H1 (cell line): ENCODE results near the gene MAPKAPK5. TPM values are rescaled to one million over a fixed set of nuclear protein-coding genes. Genes with fewer than 3 reads are reported as not detected.

Source experiments
- CTCF ChIA-PET: fragments of 300-600 bp; sonication (Branson Sonifier 250); formaldehyde crosslinking; loops from one replicate; lab custom pipeline; 2021; ENCODE audit not compliant: partially characterized antibody; lab: Charles Lee
- POLR2A ChIA-PET: fragments of 300-600 bp; sonication (Branson Sonifier 250); formaldehyde crosslinking; loops from one replicate; lab custom pipeline; 2021; ENCODE audit warnings: inconsistent platforms; ENCODE audit not compliant: partially characterized antibody; lab: Charles Lee
- DNase-seq, 2 experiments: peaks; one replicate each; pipeline versions ENCODE4 v3.0.0 to v3.0.0-alpha.2; 2010 to 2022; ENCODE audit warnings: low spot score in 2 of 2, low read depth in 1 of 2, mixed read lengths in 1 of 2
- FAIRE-seq: peaks from 2 replicates; lab custom pipeline; 2011; peaks lifted over from hg19 to GRCh38; lab: Jason Lieb, UNC
- H2AFZ ChIP-seq: 2 replicates; pipeline ENCODE4 v1.8.1; 2012; ENCODE audit warnings: low read length, inconsistent platforms
- H2AK5ac ChIP-seq: 2 replicates; pipeline ENCODE4 v1.6.1; 2013; ENCODE audit warnings: low read depth, low read length
- H2BK120ac ChIP-seq: replicated peaks from 2 replicates; pipeline ENCODE3; 2013; ENCODE audit warnings: low read depth, low read length, inconsistent platforms
- H2BK12ac ChIP-seq: 2 replicates; pipeline ENCODE4 v1.6.1; 2013; ENCODE audit warnings: low read depth, low read length
- H2BK15ac ChIP-seq: 2 replicates; pipeline ENCODE4 v1.6.1; 2013; ENCODE audit warnings: low read length
- H2BK20ac ChIP-seq: 2 replicates; pipeline ENCODE4 v1.6.1; 2013; ENCODE audit warnings: low read length
- H2BK5ac ChIP-seq: 2 replicates; pipeline ENCODE4 v1.6.1; 2013; ENCODE audit warnings: low read depth, low read length
- H3K14ac ChIP-seq: 2 replicates; pipeline ENCODE4 v1.6.1; 2013; ENCODE audit warnings: inconsistent platforms; ENCODE audit not compliant: insufficient read length
- H3K18ac ChIP-seq: 2 replicates; pipeline ENCODE4 v1.6.1; 2013; ENCODE audit warnings: low read length; ENCODE audit errors: extremely low read depth
- H3K23ac ChIP-seq: 2 replicates; pipeline ENCODE4 v1.6.1; 2013; ENCODE audit warnings: inconsistent platforms; ENCODE audit not compliant: insufficient read length
- H3K23me2 ChIP-seq: 2 replicates; pipeline ENCODE4 v1.6.1; 2013; ENCODE audit warnings: low read depth, low read length
- H3K27ac ChIP-seq: 2 replicates; pipeline ENCODE4 v1.6.1; 2011; ENCODE audit warnings: low read depth, low read length, inconsistent platforms
- H3K27me3 ChIP-seq, 4 experiments: replicated peaks in 1 of 4; 1 replicate in 1 of 4; 2 replicates in 3 of 4; pipeline versions ENCODE4 v1.6.1 to v1.8.1; 2011 to 2013; ENCODE audit warnings: low read length in 3 of 4, mild to moderate bottlenecking in 3 of 4, inconsistent platforms in 2 of 4, mixed read lengths in 2 of 4, moderate library complexity in 1 of 4; ENCODE audit not compliant: control insufficient read depth in 3 of 4, insufficient read depth in 3 of 4; ENCODE audit errors: extremely low read depth in 1 of 4
- H3K36me3 ChIP-seq, 4 experiments: 2 replicates each; pipeline versions ENCODE4 v1.6.1 to v1.8.1; 2011 to 2013; ENCODE audit warnings: mild to moderate bottlenecking in 4 of 4, low read length in 3 of 4, moderate library complexity in 2 of 4, control low read depth in 1 of 4, inconsistent platforms in 1 of 4; ENCODE audit not compliant: insufficient read depth in 4 of 4, control insufficient read depth in 2 of 4
- H3K4ac ChIP-seq: replicated peaks from 2 replicates; pipeline ENCODE3; 2013; ENCODE audit warnings: low read length, low read depth, mixed read lengths, inconsistent platforms; ENCODE audit not compliant: insufficient read length
- H3K4me1 ChIP-seq, 4 experiments: replicated peaks in 1 of 4; 1 replicate in 1 of 4; 2 replicates in 3 of 4; pipeline versions ENCODE4 v1.6.1 to v1.8.1; 2011 to 2013; ENCODE audit warnings: low read length in 3 of 4, inconsistent platforms in 2 of 4, mixed read lengths in 1 of 4; ENCODE audit not compliant: insufficient read depth in 4 of 4, control insufficient read depth in 3 of 4
- H3K4me2 ChIP-seq, 2 experiments: 2 replicates each; pipeline versions ENCODE4 v1.6.1 to v1.8.1; 2011 to 2013; ENCODE audit warnings: low read depth in 2 of 2, low read length in 2 of 2, control low read depth in 1 of 2, inconsistent platforms in 1 of 2, mild to moderate bottlenecking in 1 of 2; ENCODE audit not compliant: insufficient read depth in 1 of 2
- H3K4me3 ChIP-seq, 4 experiments: fragments of 200-600, 300-600 bp in 1 of 4; sonication (generic), shearing (Covaris generic), sonication (Bioruptor Twin) in 1 of 4; 2 replicates each; pipeline versions ENCODE4 v1.5.1 to v1.8.1; 2011 to 2016; ENCODE audit warnings: low read length in 4 of 4, low read depth in 3 of 4, control low read depth in 2 of 4, inconsistent platforms in 2 of 4, mild to moderate bottlenecking in 2 of 4, mixed read lengths in 1 of 4, moderate library complexity in 1 of 4; ENCODE audit not compliant: insufficient read depth in 2 of 4; ENCODE audit errors: extremely low read depth in 1 of 4
- H3K56ac ChIP-seq: replicated peaks from 2 replicates; pipeline ENCODE3; 2013; ENCODE audit warnings: low read depth, mild to moderate bottlenecking, mixed read lengths, low read length, inconsistent platforms; ENCODE audit not compliant: insufficient read length
- H3K79me1 ChIP-seq: 2 replicates; pipeline ENCODE4 v1.6.1; 2013; ENCODE audit warnings: low read depth, low read length, control low read depth
- H3K79me2 ChIP-seq, 2 experiments: 2 replicates each; pipeline versions ENCODE4 v1.6.1 to v1.8.1; 2012 to 2013; ENCODE audit warnings: low read length in 2 of 2, mild to moderate bottlenecking in 2 of 2, inconsistent platforms in 1 of 2; ENCODE audit not compliant: insufficient read depth in 2 of 2, control insufficient read depth in 1 of 2
- H3K9ac ChIP-seq, 4 experiments: replicated peaks in 1 of 4; 1 replicate in 1 of 4; 2 replicates in 3 of 4; pipeline versions ENCODE4 v1.6.1 to v1.8.1; 2011 to 2013; ENCODE audit warnings: low read depth in 3 of 4, low read length in 3 of 4, control low read depth in 2 of 4, mild to moderate bottlenecking in 2 of 4, moderate library complexity in 2 of 4, inconsistent platforms in 1 of 4; ENCODE audit errors: extremely low read depth in 1 of 4
- H3K9me3 ChIP-seq, 2 experiments: 2 replicates each; pipeline versions ENCODE4 v1.6.1 to v1.8.1; 2012 to 2013; ENCODE audit warnings: mild to moderate bottlenecking in 2 of 2, moderate library complexity in 2 of 2, control low read depth in 1 of 2, inconsistent platforms in 1 of 2, low read depth in 1 of 2, low read length in 1 of 2, mixed read lengths in 1 of 2; ENCODE audit not compliant: insufficient read depth in 2 of 2
- H4K20me1 ChIP-seq, 2 experiments: replicated peaks in 1 of 2; 2 replicates each; pipeline versions ENCODE3 to v1.8.1; 2011 to 2013; ENCODE audit warnings: inconsistent platforms in 2 of 2, low read length in 2 of 2, mild to moderate bottlenecking in 1 of 2; ENCODE audit not compliant: insufficient read depth in 2 of 2, control insufficient read depth in 1 of 2
- H4K5ac ChIP-seq: 2 replicates; pipeline ENCODE4 v1.6.1; 2013; ENCODE audit warnings: low read length, low read depth, mixed read lengths, inconsistent platforms; ENCODE audit not compliant: insufficient read length
- H4K8ac ChIP-seq: 2 replicates; pipeline ENCODE4 v1.8.0; 2013; ENCODE audit warnings: mild to moderate bottlenecking, moderate library complexity, low read length, inconsistent platforms; ENCODE audit not compliant: insufficient read depth; ENCODE audit errors: extremely low read depth
- H4K91ac ChIP-seq: replicated peaks from 2 replicates; pipeline ENCODE3; 2013; ENCODE audit warnings: low read length, mixed read lengths, inconsistent platforms; ENCODE audit not compliant: insufficient read length
- BCL11A ChIP-seq, 2 experiments: IDR thresholded peaks; one replicate each; pipeline ENCODE4 v1.6.1; 2011; ENCODE audit warnings: low read depth in 2 of 2, low read length in 2 of 2, mild to moderate bottlenecking in 2 of 2
- JUND ChIP-seq: IDR thresholded peaks from 2 replicates; pipeline ENCODE4 v1.6.1; 2011; ENCODE audit warnings: mild to moderate bottlenecking, improper control_type of control experiment, low read length
- KDM1A ChIP-seq: fragments of 200-600, 300-600 bp; sonication (generic); IDR thresholded peaks from 2 replicates; pipeline ENCODE4 v1.7.1; 2016; ENCODE audit warnings: mild to moderate bottlenecking, low read length, borderline replicate concordance
- RNF2 ChIP-seq: fragments of 200-900, 300-1000 bp; sonication (generic); IDR thresholded peaks from 2 replicates; pipeline ENCODE4 v1.7.1; 2016; ENCODE audit warnings: borderline replicate concordance, low read depth, mild to moderate bottlenecking, antibody characterized with exemption, low read length; ENCODE audit not compliant: poor library complexity, severe bottlenecking; ENCODE audit errors: missing control alignments
- SP1 ChIP-seq: IDR thresholded peaks from 2 replicates; pipeline ENCODE4 v1.6.1; 2011; ENCODE audit warnings: low read depth, low read length
- SRF ChIP-seq: IDR thresholded peaks from 2 replicates; pipeline ENCODE4 v1.6.1; 2011; ENCODE audit warnings: mild to moderate bottlenecking, low read depth, low read length, moderate library complexity
- TBP ChIP-seq: IDR thresholded peaks from 2 replicates; pipeline ENCODE4 v1.6.1; 2011; ENCODE audit warnings: low read depth, low read length, improper control_type of control experiment
- TCF12 ChIP-seq: IDR thresholded peaks from 2 replicates; pipeline ENCODE4 v1.6.1; 2011; ENCODE audit warnings: low read depth, mild to moderate bottlenecking, low read length
- WGBS, 2 experiments: shearing (Covaris generic) in 1 of 2; methylation state at CpG; one replicate each; pipeline versions ENCODE4 v1.1.6 to v1.1.7; 2013 to 2015; ENCODE audit warnings: low lambda C conversion rate in 2 of 2, mixed read lengths in 2 of 2, inconsistent platforms in 1 of 2, low coverage in 1 of 2, missing lambda C conversion rate in 1 of 2; ENCODE audit not compliant: insufficient replicate concordance in 2 of 2, insufficient coverage in 1 of 2, insufficient read length in 1 of 2; ENCODE audit errors: extremely low coverage in 1 of 2, missing lambda C conversion rate in 1 of 2; 5-methylcytosine and 5-hydroxymethylcytosine counted together
- polyA plus RNA-seq, 7 experiments: library from polyadenylated mRNA; depleted of rRNA in 3 of 7; stranded (reverse) in 5 of 7; unstranded in 2 of 7; fragments of >200 nt in 5 of 7; fragments of 200-250 nt in 2 of 7; gene quantifications; 1 replicate in 5 of 7; 2 replicates in 1 of 7; 4 replicates in 1 of 7; pipeline versions ENCODE4 v1.2.1 to v1.2.3, GENCODE V29; 2011 to 2013; ENCODE audit warnings: missing spikeins in 2 of 7, mixed read lengths in 2 of 7
- total RNA-seq: library from RNA; stranded (reverse); fragmentation: NEBNext Ultra II Directional; extraction: Animal tissue kit (Norgen Biotek cat#: 25700); gene quantifications from 2 replicates; pipeline ENCODE4 v1.2.1, GENCODE V29; 2021
- TF ChIP-seq, protein P1 (sequence below), 3 experiments: IDR thresholded peaks; 1 replicate in 2 of 3; 2 replicates in 1 of 3; pipeline versions ENCODE4 v1.5.1 to v1.6.1; 2011; ENCODE audit warnings: low read length in 3 of 3, mild to moderate bottlenecking in 3 of 3, inconsistent platforms in 2 of 3, low read depth in 1 of 3, moderate library complexity in 1 of 3; ENCODE audit not compliant: insufficient read depth in 1 of 3; ENCODE audit errors: control extremely low read depth in 1 of 3
- TF ChIP-seq, protein P2 (sequence below): IDR thresholded peaks from 2 replicates; pipeline ENCODE4 v1.6.1; 2012; ENCODE audit warnings: inconsistent platforms
- TF ChIP-seq, protein P3 (sequence below): IDR thresholded peaks from 2 replicates; pipeline ENCODE4 v1.6.1; 2011; ENCODE audit warnings: low read depth, mild to moderate bottlenecking, low read length; ENCODE audit not compliant: insufficient read depth

Gene MAPKAPK5
- total and polyA plus RNA-seq, 2 of the 8 experiments (the other 6 are each of a cell fraction or from before 2014, with no cell fraction given): 40.0 to 91.5 TPM

DNA sequence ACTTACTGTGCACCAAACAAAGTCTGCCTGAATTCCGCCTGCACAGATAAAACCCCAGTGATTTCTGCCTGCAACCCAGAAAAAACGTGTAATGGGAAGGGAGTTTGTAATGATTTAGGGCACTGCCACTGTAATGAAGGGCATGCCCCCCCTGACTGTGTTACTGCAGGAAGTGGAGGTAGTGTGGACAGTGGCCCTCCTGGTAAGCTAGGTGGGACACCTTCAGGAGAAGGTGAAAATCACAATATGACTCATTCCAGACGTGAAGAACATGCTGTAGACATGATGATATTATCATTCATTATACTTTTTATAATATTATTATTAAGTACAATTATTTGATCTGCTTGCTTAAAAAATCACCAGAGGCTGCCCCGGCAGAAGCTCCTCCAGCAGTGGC, 59.2 kb downstream of the MAPKAPK5 start:
- H4K20me1 ChIP-seq: no peaks in the 10 kb centered on the region
- H2AK5ac ChIP-seq: no peak overlapping the region
- no peak overlapping the region for H2BK120ac ChIP-seq
- H2AFZ ChIP-seq: no peak overlapping the region
- H3K23ac ChIP-seq: no peak overlapping the region
- no peaks in the 10 kb centered on the region for H3K23me2 ChIP-seq
- 79% methylated on average over 4 of the region's 4 CpGs; no CpG with 5 or more reads in 1 of the 2 experiments for WGBS, 2 experiments
- no peaks in the 10 kb centered on the region for H3K79me2 ChIP-seq
- H3K27ac ChIP-seq: no peak overlapping the region
- ChIA-PET CTCF (no interaction called here), POLR2A (interaction anchor here (0.7 to 1.2 kb wide), 2 partner anchors 54 to 892 kb away, joined by 3 read pairs; no protein-coding TSS in a partner anchor)
- FAIRE-seq (no peak), DNase-seq (peak in 1 of 2 experiments; percentile 19)
- no peak overlapping the region for H3K14ac ChIP-seq
- H3K9ac ChIP-seq: no peak overlapping the region
- no peak overlapping the region for H2BK20ac ChIP-seq
- no peak overlapping the region for H2BK15ac ChIP-seq
- no peak overlapping the region for H2BK5ac ChIP-seq
- H4K91ac ChIP-seq: no peak overlapping the region
- H4K8ac ChIP-seq: no peak overlapping the region
- H3K27me3 ChIP-seq: no peaks in the 10 kb centered on the region
- H3K79me1 ChIP-seq: no peaks in the 10 kb centered on the region
- H2BK12ac ChIP-seq: no peak overlapping the region
- H3K9me3 ChIP-seq: peaks cover 0 to 2% of the 10 kb centered on the region in 2 experiments; a peak in 1 of 4 replicates
- no peak overlapping the region for H3K4me2 ChIP-seq
- H3K4me1 ChIP-seq: no peaks in the 10 kb centered on the region
- H3K18ac ChIP-seq: no peak overlapping the region
- H4K5ac ChIP-seq: no peak overlapping the region
- H3K4me3 ChIP-seq: no peak overlapping the region
- H3K4ac ChIP-seq: no peak overlapping the region
- H3K56ac ChIP-seq: no peak overlapping the region
- H3K36me3 ChIP-seq: peaks cover 1 to 23% (median 14%) of the 10 kb centered on the region in 4 experiments
- TF ChIP-seq JUND (no peak), TBP (no peak), SRF (no peak), BCL11A (IDR thresholded peaks at IDR 0.05; ENCODE audit: low read depth in 2 of 2, low read length in 2 of 2) (no peak), RNF2 (no peak), SP1 (no peak), TCF12 (no peak), KDM1A (no peak)
- TF ChIP-seq, protein P1, sequence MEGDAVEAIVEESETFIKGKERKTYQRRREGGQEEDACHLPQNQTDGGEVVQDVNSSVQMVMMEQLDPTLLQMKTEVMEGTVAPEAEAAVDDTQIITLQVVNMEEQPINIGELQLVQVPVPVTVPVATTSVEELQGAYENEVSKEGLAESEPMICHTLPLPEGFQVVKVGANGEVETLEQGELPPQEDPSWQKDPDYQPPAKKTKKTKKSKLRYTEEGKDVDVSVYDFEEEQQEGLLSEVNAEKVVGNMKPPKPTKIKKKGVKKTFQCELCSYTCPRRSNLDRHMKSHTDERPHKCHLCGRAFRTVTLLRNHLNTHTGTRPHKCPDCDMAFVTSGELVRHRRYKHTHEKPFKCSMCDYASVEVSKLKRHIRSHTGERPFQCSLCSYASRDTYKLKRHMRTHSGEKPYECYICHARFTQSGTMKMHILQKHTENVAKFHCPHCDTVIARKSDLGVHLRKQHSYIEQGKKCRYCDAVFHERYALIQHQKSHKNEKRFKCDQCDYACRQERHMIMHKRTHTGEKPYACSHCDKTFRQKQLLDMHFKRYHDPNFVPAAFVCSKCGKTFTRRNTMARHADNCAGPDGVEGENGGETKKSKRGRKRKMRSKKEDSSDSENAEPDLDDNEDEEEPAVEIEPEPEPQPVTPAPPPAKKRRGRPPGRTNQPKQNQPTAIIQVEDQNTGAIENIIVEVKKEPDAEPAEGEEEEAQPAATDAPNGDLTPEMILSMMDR (IDR thresholded peaks at IDR 0.05; ENCODE audit: control extremely low read depth in 1 of 3, insufficient read depth in 1 of 3, low read depth in 1 of 3, low read length in 3 of 3): no peak
- TF ChIP-seq, protein P2, sequence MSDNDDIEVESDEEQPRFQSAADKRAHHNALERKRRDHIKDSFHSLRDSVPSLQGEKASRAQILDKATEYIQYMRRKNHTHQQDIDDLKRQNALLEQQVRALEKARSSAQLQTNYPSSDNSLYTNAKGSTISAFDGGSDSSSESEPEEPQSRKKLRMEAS: no peak
- TF ChIP-seq, protein P3, sequence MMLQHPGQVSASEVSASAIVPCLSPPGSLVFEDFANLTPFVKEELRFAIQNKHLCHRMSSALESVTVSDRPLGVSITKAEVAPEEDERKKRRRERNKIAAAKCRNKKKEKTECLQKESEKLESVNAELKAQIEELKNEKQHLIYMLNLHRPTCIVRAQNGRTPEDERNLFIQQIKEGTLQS: no peak
